PC-3 (cell line): Measurements from ENCODE around the gene ITGB1BP2. TPM values are rescaled to one million over a fixed set of nuclear protein-coding genes. Genes with fewer than 3 reads are reported as not detected.

Experiments
- ATAC-seq: fragments of 200-7000 bp; cut with Tn5 transposase; 2 replicates; pipeline ENCODE4 v1.9.1; 2020; ENCODE audit warnings: mild to moderate bottlenecking, moderate library complexity
- BruUV-seq: library from RNA; stranded (reverse); fragments of 400-500 nt; replicated peaks from 2 replicates; lab custom pipeline; 2021; lab: Mats Ljungman, UMichigan
- CTCF ChIA-PET: fragments of 300-600 bp; sonication (Branson Sonifier 250); formaldehyde crosslinking; loops from one replicate; lab custom pipeline; 2022; ENCODE audit warnings: antibody characterized with exemption; lab: Charles Lee
- POLR2A ChIA-PET: fragments of 300-600 bp; sonication (Branson Sonifier 250); formaldehyde crosslinking; loops from one replicate; lab custom pipeline; 2022; ENCODE audit warnings: antibody characterized with exemption; ENCODE audit not compliant: unreplicated experiment; lab: Charles Lee
- DNase-seq: peaks from one replicate; pipeline ENCODE4 v3.0.0-alpha.2; 2015
- H2AFZ ChIP-seq: fragments of 300-600 bp; sonication (generic); 2 replicates; pipeline ENCODE4 v1.6.0; 2016; ENCODE audit warnings: antibody characterized with exemption, low read length
- H3F3A ChIP-seq: fragments of 300-600 bp; sonication (generic); one replicate; pipeline ENCODE4 v1.6.0; 2017; ENCODE audit warnings: antibody characterized with exemption, low read length, control low read depth, mild to moderate bottlenecking; ENCODE audit not compliant: unreplicated experiment
- H3K27ac ChIP-seq: fragments of 300-600 bp; sonication (generic); 2 replicates; pipeline ENCODE4 v1.5.1; 2016; ENCODE audit warnings: mild to moderate bottlenecking, low read length
- H3K27me3 ChIP-seq: fragments of 300-600 bp; sonication (generic); 2 replicates; pipeline ENCODE4 v1.6.1; 2016; ENCODE audit warnings: low read length, mixed read lengths
- H3K36me3 ChIP-seq: fragments of 300-600 bp; sonication (generic); 2 replicates; pipeline ENCODE4 v1.6.1; 2016; ENCODE audit warnings: low read depth, mixed run types, low read length, mixed read lengths
- H3K4me1 ChIP-seq: fragments of 300-600 bp; sonication (generic); 2 replicates; pipeline ENCODE4 v1.5.1; 2016; ENCODE audit warnings: low read length; ENCODE audit not compliant: insufficient read depth
- H3K4me2 ChIP-seq: fragments of 300-600 bp; sonication (generic); 2 replicates; pipeline ENCODE4 v1.6.0; 2016; ENCODE audit warnings: low read length
- H3K4me3 ChIP-seq: fragments of 300-600 bp; sonication (generic); 2 replicates; pipeline ENCODE4 v1.5.1; 2016; ENCODE audit warnings: mild to moderate bottlenecking, low read length, mixed read lengths
- H3K79me2 ChIP-seq: fragments of 300-600 bp; sonication (generic); 2 replicates; pipeline ENCODE4 v1.6.1; 2017; ENCODE audit warnings: low read length, mixed read lengths
- H3K9ac ChIP-seq: fragments of 300-600 bp; sonication (generic); 2 replicates; pipeline ENCODE4 v1.6.0; 2016; ENCODE audit warnings: mild to moderate bottlenecking, low read length
- H3K9me2 ChIP-seq: fragments of 300-600 bp; sonication (generic); replicated peaks from 2 replicates; pipeline ENCODE4 v1.6.1; 2016; ENCODE audit warnings: mixed run types, low read length, mixed read lengths
- H3K9me3 ChIP-seq: fragments of 300-600 bp; sonication (generic); 2 replicates; pipeline ENCODE4 v1.6.1; 2016; ENCODE audit warnings: low read length, mixed read lengths
- H4K20me1 ChIP-seq: fragments of 300-600 bp; sonication (generic); 2 replicates; pipeline ENCODE4 v1.6.1; 2016; ENCODE audit warnings: low read length, mixed read lengths
- EZH2 ChIP-seq: fragments of 300-600 bp; sonication (generic); IDR thresholded peaks from one replicate; pipeline ENCODE4 v1.6.1; 2017; ENCODE audit warnings: antibody characterized with exemption, mild to moderate bottlenecking, low read length; ENCODE audit not compliant: unreplicated experiment
- EZH2phosphoT487 ChIP-seq: fragments of 300-600 bp; sonication (generic); IDR thresholded peaks from 2 replicates; pipeline ENCODE4 v1.6.1; 2018; ENCODE audit warnings: mild to moderate bottlenecking, antibody characterized with exemption, low read length, borderline replicate concordance
- intact Hi-C: fragments of 100-400 bp; cut with micrococcal nuclease; formaldehyde crosslinking; loops from 2 replicates; pipeline ENCODE4 v1.9.0; 2023
- total RNA-seq: library from RNA; depleted of rRNA; stranded (reverse); fragments of >200 nt; gene quantifications from 2 replicates; pipeline ENCODE4 v1.2.3, GENCODE V29; 2014
- TF ChIP-seq, protein P1 (sequence below): fragments of 300-600 bp; sonication (generic); conservative IDR thresholded peaks from 2 replicates; pipeline ENCODE4 v1.5.1; 2017; ENCODE audit warnings: antibody characterized with exemption, low read depth, mild to moderate bottlenecking, low read length

The ITGB1BP2 gene
- total RNA-seq, 1 experiment from 2014 or later: 1.7 TPM

DNA sequence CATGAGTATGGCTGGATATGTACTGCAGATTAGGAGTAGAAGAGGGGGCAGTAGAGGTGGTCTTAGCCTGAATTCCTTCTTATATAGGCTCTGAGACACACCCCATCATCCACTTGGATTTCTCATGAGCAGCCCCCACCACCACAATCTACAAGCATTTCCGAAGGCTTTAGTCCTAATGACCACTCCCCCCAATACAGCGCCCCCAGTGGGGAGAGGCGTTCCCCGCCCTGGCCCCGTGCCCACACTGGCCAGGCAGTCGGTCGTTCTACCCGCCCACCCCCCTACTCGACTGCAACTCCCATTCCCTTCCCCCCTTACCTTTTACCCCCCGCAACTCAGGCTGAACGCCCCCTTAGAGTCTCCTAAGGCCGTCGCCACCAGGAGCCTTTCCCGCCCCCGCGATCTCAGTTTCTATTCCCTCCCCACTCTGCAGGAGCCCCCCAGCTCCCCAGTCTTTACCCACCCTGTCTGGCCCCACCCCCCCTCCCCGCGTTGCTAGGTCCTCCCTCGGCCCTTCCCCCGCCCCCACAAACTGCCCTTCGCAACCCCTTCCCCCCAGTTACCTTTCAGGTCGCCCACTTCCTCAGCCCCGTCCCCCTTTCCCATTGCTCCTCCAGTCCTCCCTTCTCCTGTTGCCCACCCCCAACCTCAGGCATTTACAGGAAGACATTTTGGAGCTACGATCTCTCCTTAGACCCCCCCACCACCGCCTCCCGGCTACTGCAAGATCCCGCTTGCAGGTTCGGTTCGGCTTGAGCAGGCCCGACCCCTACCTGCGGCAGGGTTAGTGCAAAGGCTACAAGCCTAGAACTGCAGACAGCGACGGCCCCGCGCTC is 48.1 kb upstream of the ITGB1BP2 start:
- CTCF ChIA-PET: interaction anchor here (0.8 kb wide), 1 partner anchor 113 kb away, joined by 10 read pairs; the partner anchor contains the start of gene TAF1
- BruUV-seq: no TSS peak

DNA sequence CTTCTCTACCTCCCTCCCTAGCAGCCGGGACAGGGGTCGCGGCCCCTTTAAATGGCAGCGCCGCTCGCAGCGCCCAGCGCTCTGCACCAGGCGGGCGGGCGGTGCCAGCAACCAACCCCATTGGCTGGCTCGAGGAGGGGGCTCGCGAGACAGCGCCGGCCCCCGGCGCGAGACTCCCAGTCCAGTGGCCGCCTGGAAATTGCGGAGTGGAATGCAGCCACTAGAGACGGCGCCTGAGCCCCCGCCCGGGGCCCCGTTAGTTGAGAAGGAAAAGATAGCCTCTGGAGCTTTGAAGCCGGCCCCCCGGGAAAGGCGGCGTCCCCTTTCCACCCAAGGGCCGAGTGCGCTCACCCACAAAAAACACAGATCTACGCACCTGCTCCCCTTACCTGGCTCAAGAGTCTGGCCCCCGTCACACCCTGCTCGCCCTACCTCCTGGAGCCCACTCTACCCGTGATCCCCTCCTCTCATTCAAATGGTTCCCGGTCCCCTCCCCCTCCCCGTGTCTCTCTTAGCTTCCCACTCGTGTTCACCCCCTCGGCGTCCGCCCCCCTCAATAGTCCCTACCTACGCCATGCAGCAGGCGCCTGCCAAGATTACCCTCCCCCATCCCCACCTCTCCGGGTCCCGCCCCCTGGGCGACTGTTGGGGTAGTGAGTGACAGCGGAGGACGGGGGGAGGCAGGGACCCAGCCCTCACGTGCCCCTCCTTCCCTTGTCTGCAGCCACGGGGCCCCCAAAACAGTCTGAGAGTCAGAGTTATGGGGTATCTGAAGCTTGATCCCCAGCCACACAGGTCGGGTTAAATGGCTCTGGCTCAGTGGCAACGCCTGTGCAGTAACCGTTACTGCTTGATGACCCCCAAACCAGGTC is 47.2 kb upstream of the ITGB1BP2 start, which contains the start of gene ZMYM3:
TSS of gene ZMYM3 (minus strand) at position 49 of the 872 bp plus-strand sequence. CDS start 885 bp downstream, outside the sequence.
- H3K27me3 ChIP-seq: no peaks in the 10 kb centered on the region
- peak within 1 kb of the TSS; percentile 99 for H3K4me3 ChIP-seq
- no peak for TF ChIP-seq EZH2phosphoT487
- no peak for TF ChIP-seq EZH2
- TF ChIP-seq, protein P1, sequence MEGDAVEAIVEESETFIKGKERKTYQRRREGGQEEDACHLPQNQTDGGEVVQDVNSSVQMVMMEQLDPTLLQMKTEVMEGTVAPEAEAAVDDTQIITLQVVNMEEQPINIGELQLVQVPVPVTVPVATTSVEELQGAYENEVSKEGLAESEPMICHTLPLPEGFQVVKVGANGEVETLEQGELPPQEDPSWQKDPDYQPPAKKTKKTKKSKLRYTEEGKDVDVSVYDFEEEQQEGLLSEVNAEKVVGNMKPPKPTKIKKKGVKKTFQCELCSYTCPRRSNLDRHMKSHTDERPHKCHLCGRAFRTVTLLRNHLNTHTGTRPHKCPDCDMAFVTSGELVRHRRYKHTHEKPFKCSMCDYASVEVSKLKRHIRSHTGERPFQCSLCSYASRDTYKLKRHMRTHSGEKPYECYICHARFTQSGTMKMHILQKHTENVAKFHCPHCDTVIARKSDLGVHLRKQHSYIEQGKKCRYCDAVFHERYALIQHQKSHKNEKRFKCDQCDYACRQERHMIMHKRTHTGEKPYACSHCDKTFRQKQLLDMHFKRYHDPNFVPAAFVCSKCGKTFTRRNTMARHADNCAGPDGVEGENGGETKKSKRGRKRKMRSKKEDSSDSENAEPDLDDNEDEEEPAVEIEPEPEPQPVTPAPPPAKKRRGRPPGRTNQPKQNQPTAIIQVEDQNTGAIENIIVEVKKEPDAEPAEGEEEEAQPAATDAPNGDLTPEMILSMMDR: no peak
- H3K9ac ChIP-seq: peak within 1 kb of the TSS; percentile 81
- H3K36me3 ChIP-seq: no peaks in the 10 kb centered on the region
- ATAC-seq: peak; percentile 85
- ChIA-PET CTCF (interaction anchor here (0.8 kb wide), 2 partner anchors 29 to 112 kb away, joined by 4 to 10 read pairs; partner anchors contain the start of genes NONO and TAF1), POLR2A (interaction anchor here (0.8 to 1.2 kb wide), 2 partner anchors 29 to 112 kb away, joined by 6 to 8 read pairs; partner anchors contain the start of genes NONO and TAF1)
- peaks cover 12% of the 10 kb centered on the region for H3K79me2 ChIP-seq
- no peaks in the 10 kb centered on the region for H3F3A ChIP-seq
- H3K9me2 ChIP-seq: no peaks in the 10 kb centered on the region
- peak within 1 kb of the TSS; percentile 99 for H2AFZ ChIP-seq
- no peaks in the 10 kb centered on the region for H3K9me3 ChIP-seq
- BruUV-seq: no TSS peak
- peak; percentile 85 for DNase-seq
- H3K4me2 ChIP-seq: peak within 1 kb of the TSS; percentile 99
- intact Hi-C loops: loop anchor here (1.0 kb wide), 2 partner anchors 29 to 112 kb away; partner anchors contain the start of genes NONO and TAF1
- no peaks in the 10 kb centered on the region for H4K20me1 ChIP-seq
- H3K27ac ChIP-seq: no peak within 1 kb of the TSS
- H3K4me1 ChIP-seq: peaks cover 17% of the 10 kb centered on the region

More for the DNA sequence above, 48.1 kb upstream of the ITGB1BP2 start:
- H3K27me3 ChIP-seq: no peaks in the 10 kb centered on the region
- DNase-seq: peak; percentile 51
- no peak overlapping the region for H3K27ac ChIP-seq
- H3K79me2 ChIP-seq: peaks cover 12% of the 10 kb centered on the region
- H3K9me2 ChIP-seq: no peaks in the 10 kb centered on the region
- POLR2A ChIA-PET: interaction anchor here (0.6 to 1.2 kb wide), 2 partner anchors 30 to 99 kb away, joined by 6 read pairs; partner anchors contain the start of gene NONO
- H3K36me3 ChIP-seq: no peaks in the 10 kb centered on the region
- no peaks in the 10 kb centered on the region for H4K20me1 ChIP-seq
- intact Hi-C loops: loop anchor here (1.0 kb wide), 2 partner anchors 30 to 113 kb away; partner anchors contain the start of genes NONO and TAF1
- TF ChIP-seq EZH2: no peak
- TF ChIP-seq EZH2phosphoT487: no peak
- TF ChIP-seq, protein P1: peak; percentile 55
- peak overlapping the region; percentile 99 for H3K4me2 ChIP-seq
- peak overlapping the region; percentile 99 for H3K4me3 ChIP-seq
- no peaks in the 10 kb centered on the region for H3F3A ChIP-seq
- H2AFZ ChIP-seq: peak overlapping the region; percentile 99
- no peaks in the 10 kb centered on the region for H3K9me3 ChIP-seq
- ATAC-seq: no peak
- peak overlapping the region; percentile 81 for H3K9ac ChIP-seq
- H3K4me1 ChIP-seq: peaks cover 17% of the 10 kb centered on the region
